Stimulated activated CD8-positive, alpha-beta memory T cell treated with anti-CD3 and anti-CD28 coated beads, Interleukin-7, amount 100 ng/mL, for 24 hours (primary cell): ENCODE data around the gene DTD2.
"Not testable (repeated sequence)": the region's sequence is repeated elsewhere in the genome, so short reads cannot be mapped to it uniquely, and the experiment has no call there.

Experiments
- DNase-seq: peaks from one replicate; pipeline ENCODE4 v3.0.0-alpha.2; 2020; ENCODE audit warnings: low read depth

DTD2 gene

GRCh38 chr14:31456841-31457664 is at the start of gene DTD2:
Gene DTD2 (minus strand): TSS chr14:31457506. CDS start chr14:31457393, 113 bp downstream.
- peak; percentile 79 for DNase-seq

DNA sequence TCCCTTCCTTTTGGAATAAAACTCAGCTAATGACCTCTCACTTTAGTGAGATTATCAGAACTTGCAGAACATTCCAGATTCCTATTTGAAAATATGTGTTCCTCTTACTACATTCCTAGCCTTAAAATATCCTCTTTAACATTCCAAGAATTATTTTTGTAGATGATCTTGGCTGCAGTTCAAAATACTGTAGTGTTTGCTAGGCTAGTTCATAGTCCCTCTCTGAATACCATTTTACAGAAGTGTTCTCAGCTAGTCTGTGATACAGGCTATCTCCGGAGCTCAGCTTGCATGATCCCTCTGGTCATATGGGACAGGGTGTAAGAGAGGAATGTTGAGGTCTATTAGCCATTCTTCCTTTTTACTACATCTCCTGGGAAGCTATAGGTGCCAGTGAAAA is 48.1 kb upstream of the DTD2 start:
- no peak for DNase-seq

DNA sequence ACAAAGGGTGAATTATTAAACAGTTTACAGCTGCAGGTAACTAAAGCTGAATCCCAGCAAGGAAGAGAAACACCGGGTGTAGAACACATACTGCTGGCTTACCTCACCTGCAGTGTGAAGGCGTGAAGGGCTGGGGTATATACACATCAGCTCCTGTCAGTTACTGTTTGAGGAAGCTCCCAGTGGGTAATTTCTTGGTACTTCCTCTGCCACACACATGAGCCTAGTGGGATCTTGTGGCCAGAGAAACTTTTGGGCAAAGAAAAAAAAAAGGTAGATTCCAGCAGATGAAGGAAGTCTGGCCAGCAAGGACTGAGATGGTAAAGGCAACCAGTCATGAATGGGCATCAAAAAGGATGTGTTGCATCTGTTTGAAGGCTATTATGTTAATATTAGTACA is 44.6 kb upstream of the DTD2 start:
- DNase-seq: no peak

DNA sequence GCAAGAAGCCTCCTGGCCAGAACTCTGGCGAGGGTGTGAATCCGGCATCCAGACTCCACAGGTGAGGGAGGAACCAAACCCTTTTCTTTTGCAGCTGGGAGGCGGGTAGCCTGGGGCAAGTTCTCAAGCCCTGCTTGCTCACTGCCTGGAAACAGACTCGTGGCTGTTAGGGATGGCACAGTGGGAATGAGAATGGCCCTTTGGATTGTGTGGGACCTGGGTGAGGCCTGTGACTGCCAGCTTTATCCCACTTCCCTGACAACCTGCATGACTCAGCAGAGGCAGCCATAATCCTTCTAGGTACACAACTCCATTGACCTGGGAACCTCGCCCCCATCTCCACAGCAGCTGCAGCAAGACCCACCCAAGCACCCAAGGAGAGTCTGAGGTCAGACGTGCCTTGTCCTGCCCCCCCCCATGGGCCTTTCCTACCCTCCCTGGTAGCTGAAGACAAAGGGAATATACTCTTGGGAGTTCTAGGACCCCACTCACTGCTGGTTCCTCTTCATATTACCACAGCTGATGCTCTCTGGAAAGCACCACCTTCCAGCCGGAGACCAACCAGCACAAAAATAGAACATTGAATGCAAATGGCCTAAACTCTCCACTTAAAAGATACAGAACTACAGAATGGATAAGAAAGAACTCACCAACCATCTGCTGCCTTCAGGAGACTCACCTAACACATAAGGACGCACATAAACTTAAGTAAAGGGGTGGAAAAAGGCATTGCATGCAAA is 35.6 kb upstream of the DTD2 start:
- DNase-seq: no peak

- no peak for DNase-seq
Observed at GRCh38 chr14:31489691-31490090, 32.4 kb upstream of the DTD2 start.

DNA sequence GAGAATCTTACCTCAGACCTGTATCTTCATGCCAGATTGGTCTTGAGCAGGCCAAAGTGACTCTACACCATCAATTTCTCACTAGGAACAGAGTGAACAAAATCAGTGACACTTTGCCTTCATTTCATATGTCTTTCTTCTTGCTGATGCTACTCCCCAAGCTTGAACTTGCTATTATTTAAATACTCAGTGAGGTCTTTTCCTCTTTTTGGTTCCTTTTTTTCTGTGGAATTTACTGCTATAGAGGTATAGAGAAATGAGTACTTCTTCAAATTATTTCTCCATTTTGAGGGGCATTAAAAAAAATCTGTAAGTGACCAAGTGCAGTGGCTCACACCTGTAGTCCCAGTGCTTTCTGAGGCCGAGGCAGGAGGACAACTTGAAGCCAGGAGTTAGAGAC is 30.6 kb upstream of the DTD2 start, which contains the start of gene GPR33:
GPR33 (minus strand) TSS at position 154 of the 400 bp plus-strand sequence. CDS start 4,074 bp downstream, outside the sequence.
- no peak for DNase-seq

GRCh38 chr14:31486764-31487163 is 29.5 kb upstream of the DTD2 start:
- DNase-seq: no peak

DNA sequence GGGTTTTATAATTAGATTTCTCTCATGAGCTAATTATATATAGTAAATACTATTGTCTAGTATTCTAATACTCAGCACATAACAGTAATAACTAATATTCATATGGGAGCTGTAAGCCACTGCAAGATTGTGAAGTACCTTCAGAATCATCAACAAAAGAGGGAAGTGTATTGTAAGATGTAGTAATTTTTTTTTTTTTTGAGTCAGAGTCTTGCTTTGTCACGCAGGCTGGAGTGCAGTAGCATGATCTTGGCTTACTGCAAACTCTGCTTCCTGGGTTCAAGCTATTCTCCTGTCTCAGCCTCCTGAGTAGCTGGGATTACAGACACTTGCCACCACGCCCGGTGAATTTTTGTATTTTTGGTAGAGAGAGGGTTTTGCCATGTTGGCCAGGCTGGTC is 27.4 kb upstream of the DTD2 start:
- DNase-seq: no peak

- DNase-seq: no peak
Observed at GRCh38 chr14:31480156-31480555, 22.9 kb upstream of the DTD2 start.

- DNase-seq: no peak
Observed at GRCh38 chr14:31479027-31479426, 21.7 kb upstream of the DTD2 start.

DNA sequence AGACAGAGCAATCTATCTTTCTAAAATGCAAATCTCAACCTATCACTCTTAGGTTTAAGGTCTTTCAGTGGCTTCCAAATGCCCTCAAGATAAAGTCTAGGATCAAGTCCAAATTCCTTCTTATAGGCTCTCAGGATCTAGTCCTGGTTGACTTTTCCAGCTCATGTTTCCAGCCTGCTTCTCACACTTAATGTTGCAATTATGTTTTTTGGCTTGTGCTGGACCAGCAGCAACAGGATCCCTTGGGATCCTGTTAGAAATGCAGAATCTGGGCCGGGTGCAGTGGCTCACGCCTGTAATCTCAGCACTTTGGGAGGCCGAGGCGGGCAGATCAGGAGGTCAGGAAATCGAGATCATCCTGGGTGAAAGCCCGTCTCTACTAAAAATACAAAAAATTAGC is 19.9 kb upstream of the DTD2 start:
- no peak for DNase-seq

DNA sequence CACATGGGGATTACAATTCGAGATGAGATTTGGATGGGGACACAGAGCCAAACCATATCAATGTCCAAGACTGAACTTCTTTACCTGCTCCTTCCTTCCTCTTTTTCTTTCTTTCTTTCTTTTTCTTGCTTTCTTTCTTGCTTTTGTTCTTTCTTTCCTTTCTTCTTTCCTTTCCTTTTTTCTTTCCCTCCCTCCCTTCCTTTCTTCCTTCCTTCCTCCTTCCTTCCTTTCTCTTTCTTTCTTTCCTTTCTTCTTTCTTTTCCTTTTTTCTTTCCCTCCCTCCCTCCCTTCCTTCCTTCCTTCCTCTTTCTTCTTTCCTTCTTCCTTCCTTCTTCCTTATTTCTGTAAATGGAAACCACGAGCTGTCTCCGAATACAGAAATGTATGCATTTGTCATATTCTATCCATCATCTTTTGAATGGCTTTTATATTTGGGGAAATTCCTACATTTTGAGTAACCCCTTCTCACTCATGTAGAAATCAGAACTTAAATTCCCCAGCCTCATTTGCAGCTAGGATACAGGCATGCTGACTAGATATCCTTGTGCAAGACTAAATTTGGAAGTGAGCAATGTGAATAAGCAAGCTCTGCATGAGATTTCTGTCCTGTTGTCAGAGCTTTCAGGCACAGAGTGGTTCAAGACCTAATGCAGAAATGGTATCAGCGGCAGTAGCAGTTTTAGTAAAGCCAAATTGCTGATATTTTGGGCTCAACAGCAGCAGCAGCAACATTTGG is 19.0 kb upstream of the DTD2 start:
- no peak for DNase-seq

GRCh38 chr14:31466554-31466953 is 9.2 kb upstream of the DTD2 start:
- no peak for DNase-seq

DNA sequence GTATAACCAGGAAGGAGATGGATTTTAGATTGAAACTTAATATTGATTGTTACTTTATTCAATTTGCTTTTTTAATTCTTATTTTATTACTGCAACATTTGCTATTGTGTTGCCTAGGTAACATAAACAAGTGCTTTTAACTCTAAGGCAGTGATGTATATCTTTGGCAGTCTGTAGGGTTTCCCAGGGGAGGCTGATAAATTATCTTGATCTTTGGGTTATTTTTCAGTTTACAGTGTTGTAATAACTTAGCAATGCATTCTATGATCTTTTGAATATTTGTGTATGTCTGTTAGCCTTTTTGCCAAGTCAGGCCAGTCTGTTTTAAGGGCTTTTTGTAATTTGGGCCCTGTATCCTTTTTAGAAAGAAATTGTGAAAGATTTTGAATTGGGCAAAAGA is 7.8 kb upstream of the DTD2 start:
- no peak for DNase-seq

GRCh38 chr14:31462450-31462849 is 5.1 kb upstream of the DTD2 start:
- not testable (repeated sequence) for DNase-seq

GRCh38 chr14:31461545-31461944 is 4.2 kb upstream of the DTD2 start:
- no peak for DNase-seq

DNA sequence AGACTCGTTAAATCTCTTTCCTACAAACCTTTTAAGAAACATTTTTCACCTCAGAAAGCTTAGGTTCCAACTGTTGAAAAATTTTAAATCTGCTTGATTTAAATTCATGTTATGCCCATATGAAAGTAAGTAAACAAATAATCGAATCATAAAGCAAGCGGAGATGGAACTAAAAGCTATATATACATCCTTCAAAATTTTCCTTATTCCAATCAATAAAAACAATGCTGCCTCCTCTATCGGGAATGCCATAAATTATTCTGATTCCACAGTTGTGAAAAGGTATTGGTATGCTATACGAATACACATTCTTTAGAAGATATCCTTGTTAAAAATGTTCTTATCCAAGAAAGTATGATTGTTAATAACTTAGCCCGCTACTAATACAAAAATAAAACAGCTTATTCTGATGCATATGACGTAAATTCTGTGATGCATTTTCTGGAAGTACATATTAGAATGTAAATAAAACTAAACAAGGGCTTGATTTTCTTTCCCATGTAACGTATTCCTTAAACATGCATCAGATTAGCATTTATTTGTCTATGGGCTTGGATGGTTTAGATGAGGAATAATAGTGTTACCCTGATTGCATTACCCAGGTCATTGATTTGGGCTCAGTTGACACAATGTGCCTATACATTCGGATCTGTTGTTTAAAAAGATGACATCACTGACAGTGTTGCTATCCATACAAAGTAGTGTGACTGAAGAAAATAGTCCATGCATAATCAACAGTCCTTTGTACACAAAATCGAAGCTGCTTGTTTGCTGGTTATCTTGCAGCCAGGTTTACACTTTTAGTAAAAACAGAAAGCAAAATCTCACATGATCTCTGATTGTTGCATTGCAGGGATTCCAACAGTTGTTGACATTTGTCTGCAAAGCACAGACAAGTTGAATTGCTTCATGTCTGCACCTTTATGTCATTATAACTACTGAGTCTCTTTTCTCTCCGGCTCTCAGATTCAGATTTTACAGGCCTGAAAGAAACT is 656 bp upstream of the DTD2 start:
- no peak for DNase-seq

GRCh38 chr14:31449971-31450610 is 7.2 kb downstream of the DTD2 start:
- no peak for DNase-seq

GRCh38 chr14:31449136-31449535 is 8.2 kb downstream of the DTD2 start:
- DNase-seq: no peak

DNA sequence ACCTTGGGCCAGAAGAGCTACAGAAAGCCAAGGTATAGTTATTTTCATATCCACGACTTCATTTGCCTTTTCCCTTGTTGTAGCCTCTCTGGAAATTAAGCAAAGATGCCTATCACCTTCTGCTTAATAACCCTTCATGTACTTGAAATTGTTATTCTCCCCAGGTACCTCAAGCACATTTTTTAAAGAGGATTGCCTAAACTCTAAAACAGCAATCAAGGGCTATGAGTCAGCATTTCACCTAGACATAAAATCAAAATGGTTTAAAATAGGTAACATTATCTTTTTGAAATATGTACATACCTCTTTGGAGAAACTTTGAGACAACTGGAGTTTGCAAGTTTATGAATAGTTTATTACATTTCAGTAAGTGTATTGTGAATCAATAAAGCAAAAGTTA is 11.6 kb downstream of the DTD2 start:
- no peak for DNase-seq

- no peak for DNase-seq
Observed at GRCh38 chr14:31442284-31442683, 15.0 kb downstream of the DTD2 start.
